Measurements from ENCODE around the gene RFNG.

RFNG gene

GRCh38 chr17:82018989-82019689 lies 32.5 kb downstream of the RFNG start:
- TF ChIP-seq MAX (IDR thresholded peaks at IDR 0.05; ENCODE audit: low read depth, low read length) (no peak), CTCF (IDR thresholded peaks at IDR 0.05; ENCODE audit: low read depth, low read length) (no peak), POLR2A (IDR thresholded peaks at IDR 0.05; ENCODE audit: extremely low read depth, insufficient read length) (no peak), MYC (IDR thresholded peaks at IDR 0.05; ENCODE audit: low read depth, low read length) (no peak)
- H3K4me3 ChIP-seq (ENCODE audit: low read depth, low read length), result no peak overlapping the region
- DNase-seq (ENCODE audit: low read depth), result no peak

- no peak for DNase-seq (ENCODE audit: low read depth)
- no peak for TF ChIP-seq POLR2A (IDR thresholded peaks at IDR 0.05; ENCODE audit: extremely low read depth, insufficient read length)
- no peak overlapping the region for H3K4me3 ChIP-seq (ENCODE audit: low read depth, low read length)
Observed at GRCh38 chr17:82018152-82018988, 33.2 kb downstream of the RFNG start.

GRCh38 chr17:82017612-82018151 lies 33.9 kb downstream of the RFNG start:
- no peak for DNase-seq (ENCODE audit: low read depth)
- TF ChIP-seq POLR2A (IDR thresholded peaks at IDR 0.05; ENCODE audit: extremely low read depth, insufficient read length) (no peak), MAX (IDR thresholded peaks at IDR 0.05; ENCODE audit: low read depth, low read length) (no peak)
- H3K4me3 ChIP-seq (ENCODE audit: low read depth, low read length), result no peak overlapping the region

GRCh38 chr17:82016875-82017459 lies 34.6 kb downstream of the RFNG start:
- H3K4me3 ChIP-seq (ENCODE audit: low read depth, low read length), result no peak overlapping the region
- no peak for DNase-seq (ENCODE audit: low read depth)
- TF ChIP-seq MYC (IDR thresholded peaks at IDR 0.05; ENCODE audit: low read depth, low read length) (no peak), POLR2A (IDR thresholded peaks at IDR 0.05; ENCODE audit: extremely low read depth, insufficient read length) (no peak), CTCF (IDR thresholded peaks at IDR 0.05; ENCODE audit: low read depth, low read length) (no peak), MAX (IDR thresholded peaks at IDR 0.05; ENCODE audit: low read depth, low read length) (no peak)

GRCh38 chr17:82016061-82016874 lies 35.3 kb downstream of the RFNG start:
- no peak for TF ChIP-seq MYC (IDR thresholded peaks at IDR 0.05; ENCODE audit: low read depth, low read length)
- TF ChIP-seq POLR2A (IDR thresholded peaks at IDR 0.05; ENCODE audit: extremely low read depth, insufficient read length), result no peak
- TF ChIP-seq MAX (IDR thresholded peaks at IDR 0.05; ENCODE audit: low read depth, low read length), result no peak
- TF ChIP-seq CTCF (IDR thresholded peaks at IDR 0.05; ENCODE audit: low read depth, low read length), result no peak
- no peak for DNase-seq (ENCODE audit: low read depth)
- H3K4me3 ChIP-seq (ENCODE audit: low read depth, low read length), result no peak overlapping the region

GRCh38 chr17:82015311-82015971 lies 36.2 kb downstream of the RFNG start:
- TF ChIP-seq CTCF (IDR thresholded peaks at IDR 0.05; ENCODE audit: low read depth, low read length) (no peak), MYC (IDR thresholded peaks at IDR 0.05; ENCODE audit: low read depth, low read length) (no peak), POLR2A (IDR thresholded peaks at IDR 0.05; ENCODE audit: extremely low read depth, insufficient read length) (no peak), MAX (IDR thresholded peaks at IDR 0.05; ENCODE audit: low read depth, low read length) (no peak)
- no peak overlapping the region for H3K4me3 ChIP-seq (ENCODE audit: low read depth, low read length)
- DNase-seq (ENCODE audit: low read depth), result no peak

Data from NB4 (cell line).